ENCODE measurements around the gene RFX5. TPM values are rescaled to one million over a fixed set of nuclear protein-coding genes. Genes with fewer than 3 reads are reported as not detected.

The RFX5 gene
- total RNA-seq, 1 experiment from 2014 or later: 61.6 TPM

- Histone ChIP-seq H3K36me3 (peaks cover 27% of the 10 kb centered on the region), H3K4me3 (no peak overlapping the region), H3K9me3 (no peaks in the 10 kb centered on the region), H3K27me3 (no peaks in the 10 kb centered on the region)
- DNase-seq: peak; percentile 48
Observed at GRCh38 chr1:151340870-151341754, 5.9 kb downstream of the RFX5 start.

- Histone ChIP-seq H3K4me3 (no peak overlapping the region), H3K27me3 (no peaks in the 10 kb centered on the region), H3K9me3 (no peaks in the 10 kb centered on the region), H3K36me3 (peaks cover under 1% of the 10 kb centered on the region; the same call in 1 of the 2 replicates)
- DNase-seq: no peak
Observed at GRCh38 chr1:151336556-151336955, 10.5 kb downstream of the RFX5 start.

- Histone ChIP-seq H3K4me3 (no peak overlapping the region), H3K36me3 (no peaks in the 10 kb centered on the region), H3K27me3 (no peaks in the 10 kb centered on the region), H3K9me3 (no peaks in the 10 kb centered on the region)
- DNase-seq: no peak
Observed at GRCh38 chr1:151334822-151335221, 12.2 kb downstream of the RFX5 start.

GRCh38 chr1:151327903-151328674 lies 19.0 kb downstream of the RFX5 start:
- Histone ChIP-seq H3K36me3 (peaks cover 38% of the 10 kb centered on the region), H3K9me3 (no peaks in the 10 kb centered on the region), H3K4me3 (peak overlapping the region; percentile 61), H3K27me3 (no peaks in the 10 kb centered on the region)
- peak; percentile 43 for DNase-seq

GRCh38 chr1:151327223-151327902 lies 19.7 kb downstream of the RFX5 start, which contains the start of gene PI4KB:
TSS of gene PI4KB (minus strand) at chr1:151327416. CDS start at chr1:151316481, 10,935 bp downstream.
- peak; percentile 95 for DNase-seq
- Histone ChIP-seq H3K9me3 (no peaks in the 10 kb centered on the region), H3K36me3 (peaks cover 46% of the 10 kb centered on the region), H3K4me3 (peak within 1 kb of the TSS; percentile 61), H3K27me3 (no peaks in the 10 kb centered on the region)

- H3K9me3 ChIP-seq: no peaks in the 10 kb centered on the region
- no peaks in the 10 kb centered on the region for H3K27me3 ChIP-seq
- H3K36me3 ChIP-seq: peaks cover 51% of the 10 kb centered on the region
- peak overlapping the region; percentile 61 for H3K4me3 ChIP-seq
- DNase-seq: peak; percentile 54
Observed at GRCh38 chr1:151326619-151327222, 20.3 kb downstream of the RFX5 start.

- peak overlapping the region; percentile 61 for H3K4me3 ChIP-seq
- DNase-seq: no peak
Observed at GRCh38 chr1:151325646-151326429, 21.2 kb downstream of the RFX5 start.

GRCh38 chr1:151325231-151325630 lies 21.8 kb downstream of the RFX5 start:
- H3K4me3 ChIP-seq: no peak overlapping the region; the same call in 1 of the 2 replicates
- H3K36me3 ChIP-seq: peaks cover 60% of the 10 kb centered on the region
- no peaks in the 10 kb centered on the region for H3K27me3 ChIP-seq
- DNase-seq: no peak
- no peaks in the 10 kb centered on the region for H3K9me3 ChIP-seq

More at GRCh38 chr1:151325646-151326429, 21.2 kb downstream of the RFX5 start:
- no peaks in the 10 kb centered on the region for H3K27me3 ChIP-seq
- peaks cover 54% of the 10 kb centered on the region for H3K36me3 ChIP-seq
- H3K9me3 ChIP-seq: no peaks in the 10 kb centered on the region

GRCh38 chr1:151324390-151324930 lies 22.6 kb downstream of the RFX5 start:
- DNase-seq: no peak
- Histone ChIP-seq H3K9me3 (no peaks in the 10 kb centered on the region), H3K4me3 (no peak overlapping the region), H3K27me3 (no peaks in the 10 kb centered on the region), H3K36me3 (peaks cover 67% of the 10 kb centered on the region)

- no peaks in the 10 kb centered on the region for H3K27me3 ChIP-seq
- no peak for DNase-seq
- H3K9me3 ChIP-seq: no peaks in the 10 kb centered on the region
- H3K36me3 ChIP-seq: peaks cover 76% of the 10 kb centered on the region
- no peak overlapping the region for H3K4me3 ChIP-seq
Observed at GRCh38 chr1:151318975-151319374, 28.1 kb downstream of the RFX5 start.

GRCh38 chr1:151315565-151316235 lies 31.4 kb downstream of the RFX5 start:
- DNase-seq: no peak
- Histone ChIP-seq H3K36me3 (peaks cover 76% of the 10 kb centered on the region), H3K4me3 (no peak overlapping the region), H3K27me3 (no peaks in the 10 kb centered on the region), H3K9me3 (no peaks in the 10 kb centered on the region)

- Histone ChIP-seq H3K27me3 (no peaks in the 10 kb centered on the region), H3K9me3 (no peaks in the 10 kb centered on the region), H3K4me3 (no peak overlapping the region), H3K36me3 (peaks cover 76% of the 10 kb centered on the region)
- DNase-seq: peak; percentile 93
Observed at GRCh38 chr1:151314137-151314875, 32.7 kb downstream of the RFX5 start.

GRCh38 chr1:151313501-151313900 lies 33.6 kb downstream of the RFX5 start:
- Histone ChIP-seq H3K4me3 (no peak overlapping the region), H3K9me3 (no peaks in the 10 kb centered on the region), H3K27me3 (no peaks in the 10 kb centered on the region), H3K36me3 (peaks cover 77% of the 10 kb centered on the region)
- DNase-seq: no peak

- no peak overlapping the region for H3K4me3 ChIP-seq
- DNase-seq: no peak
- H3K36me3 ChIP-seq: peaks cover 79% of the 10 kb centered on the region
Observed at GRCh38 chr1:151312826-151313225, 34.2 kb downstream of the RFX5 start.

More at GRCh38 chr1:151312826-151313225, 34.2 kb downstream of the RFX5 start:
- H3K27me3 ChIP-seq: no peaks in the 10 kb centered on the region
- H3K9me3 ChIP-seq: no peaks in the 10 kb centered on the region

Measured in MG63 (cell line).